SK-N-SH treated with all-trans-retinoic acid at 6 μM for 48 hours (cell line): ENCODE results near the gene CAMK4.

Experiments
- ATAC-seq: fragments of 200-7000 bp; cut with Tn5 transposase; 3 replicates; pipeline ENCODE4 v1.9.1; 2020; ENCODE audit warnings: mild to moderate bottlenecking, moderate library complexity
- ARNTL ChIP-seq: fragments of 450-650 bp; formaldehyde crosslinking; IDR thresholded peaks from 2 replicates; pipeline ENCODE4 v1.5.0; 2020; ENCODE audit warnings: low read depth, mild to moderate bottlenecking, moderate library complexity, borderline replicate concordance
- BACH2 ChIP-seq: fragments of 250-450 bp; sonication (Bioruptor Pico); IDR thresholded peaks from 2 replicates; pipeline ENCODE4 v1.9.0; 2021; ENCODE audit warnings: mild to moderate bottlenecking, borderline replicate concordance
- CSDC2 ChIP-seq: fragments of 250-450 bp; sonication (Bioruptor Pico); IDR thresholded peaks from 2 replicates; pipeline ENCODE4 v1.5.0; 2020; ENCODE audit warnings: mild to moderate bottlenecking, moderate library complexity
- CSRNP3 ChIP-seq: fragments of 250-450 bp; sonication (Bioruptor Pico); IDR thresholded peaks from 2 replicates; pipeline ENCODE4 v1.5.1; 2021; ENCODE audit warnings: mild to moderate bottlenecking, moderate library complexity
- GLIS3 ChIP-seq: fragments of 250-450 bp; sonication (Bioruptor Pico); IDR thresholded peaks from 2 replicates; pipeline ENCODE4 v1.5.0; 2020; ENCODE audit warnings: mild to moderate bottlenecking, moderate library complexity
- ISL1 ChIP-seq: fragments of 250-450 bp; sonication (Bioruptor Pico); IDR thresholded peaks from 2 replicates; pipeline ENCODE4 v2.1.2; 2022; ENCODE audit warnings: mild to moderate bottlenecking, moderate library complexity
- OSR1 ChIP-seq: fragments of 250-450 bp; sonication (Bioruptor Pico); IDR thresholded peaks from 2 replicates; pipeline ENCODE4 v1.8.0; 2022; ENCODE audit warnings: moderate library complexity, mild to moderate bottlenecking, inconsistent platforms
- PATZ1 ChIP-seq: fragments of 250-450 bp; sonication (Bioruptor Pico); IDR thresholded peaks from 2 replicates; pipeline ENCODE4 v1.8.0; 2020; ENCODE audit warnings: mild to moderate bottlenecking, moderate library complexity, borderline replicate concordance
- POU6F1 ChIP-seq: fragments of 250-450 bp; sonication (Bioruptor Pico); IDR thresholded peaks from 2 replicates; pipeline ENCODE4 v1.8.0; 2021; ENCODE audit warnings: low read depth, mild to moderate bottlenecking, moderate library complexity, borderline replicate concordance
- PPARA ChIP-seq: fragments of 250-450 bp; sonication (Bioruptor Pico); IDR thresholded peaks from 2 replicates; pipeline ENCODE4 v1.5.0; 2020; ENCODE audit warnings: mild to moderate bottlenecking, borderline replicate concordance
- SNAI2 ChIP-seq: fragments of 250-450 bp; sonication (Bioruptor Pico); IDR thresholded peaks from 2 replicates; pipeline ENCODE4 v1.5.0; 2020; ENCODE audit warnings: mild to moderate bottlenecking, moderate library complexity
- TCF4 ChIP-seq: fragments of 250-450 bp; sonication (Bioruptor Pico); IDR thresholded peaks from 2 replicates; pipeline ENCODE4 v1.8.0; 2021; ENCODE audit warnings: mild to moderate bottlenecking, moderate library complexity, borderline replicate concordance
- TSHZ2 ChIP-seq: fragments of 250-450 bp; sonication (Bioruptor Pico); IDR thresholded peaks from 2 replicates; pipeline ENCODE4 v1.5.0; 2020; ENCODE audit warnings: mild to moderate bottlenecking, moderate library complexity
- ZC3H10 ChIP-seq: fragments of 250-450 bp; sonication (Bioruptor Pico); IDR thresholded peaks from 2 replicates; pipeline ENCODE4 v1.5.1; 2021; ENCODE audit warnings: mild to moderate bottlenecking, moderate library complexity
- ZFP3 ChIP-seq: fragments of 250-450 bp; sonication (Bioruptor Pico); IDR thresholded peaks from 2 replicates; pipeline ENCODE4 v1.5.0; 2020; ENCODE audit warnings: mild to moderate bottlenecking, moderate library complexity
- ZFP30 ChIP-seq: fragments of 450-650 bp; formaldehyde crosslinking; IDR thresholded peaks from 2 replicates; pipeline ENCODE4 v1.5.0; 2022; ENCODE audit warnings: mild to moderate bottlenecking, moderate library complexity
- ZNF565 ChIP-seq: fragments of 450-650 bp; formaldehyde crosslinking; conservative IDR thresholded peaks from 2 replicates; pipeline ENCODE4 v1.5.0; 2020; ENCODE audit warnings: low read depth, mild to moderate bottlenecking, moderate library complexity
- ZNF70 ChIP-seq: fragments of 450-650 bp; formaldehyde crosslinking; IDR thresholded peaks from 2 replicates; pipeline ENCODE4 v1.5.0; 2020; ENCODE audit warnings: mild to moderate bottlenecking, moderate library complexity
- ZNF8 ChIP-seq: fragments of 450-650 bp; formaldehyde crosslinking; IDR thresholded peaks from 2 replicates; pipeline ENCODE4 v1.5.0; 2020; ENCODE audit warnings: mild to moderate bottlenecking, moderate library complexity

Gene CAMK4

GRCh38 chr5:111295649-111296048 lies 71.5 kb downstream of the CAMK4 start:
- TF ChIP-seq ZNF565 (CRISPR knock-in tag) (no peak), ZFP30 (CRISPR knock-in tag) (no peak), CSDC2 (CRISPR knock-in tag) (no peak), ARNTL (CRISPR knock-in tag) (no peak), GLIS3 (CRISPR knock-in tag) (no peak), CSRNP3 (CRISPR knock-in tag) (no peak), SNAI2 (CRISPR knock-in tag) (no peak), TSHZ2 (no peak), ZC3H10 (CRISPR knock-in tag) (no peak), ISL1 (CRISPR knock-in tag) (no peak), POU6F1 (CRISPR knock-in tag) (no peak), ZNF70 (CRISPR knock-in tag) (no peak), PPARA (no peak), ZFP3 (CRISPR knock-in tag) (no peak), BACH2 (CRISPR knock-in tag) (no peak), OSR1 (CRISPR knock-in tag) (no peak), ZNF8 (CRISPR knock-in tag) (no peak)
- no peak for ATAC-seq

GRCh38 chr5:111296570-111296969 lies 72.4 kb downstream of the CAMK4 start:
- no peak for ATAC-seq
- TF ChIP-seq SNAI2 (CRISPR knock-in tag) (no peak), TCF4 (CRISPR knock-in tag) (0 out of 2 replicates have a peak, but pooled peaks have one; percentile 13)

- no peak for ATAC-seq
Measured at GRCh38 chr5:111299067-111299481, 74.9 kb downstream of the CAMK4 start.

GRCh38 chr5:111299831-111300432 lies 75.7 kb downstream of the CAMK4 start:
- TF ChIP-seq ZC3H10 (CRISPR knock-in tag) (no peak), ZFP30 (CRISPR knock-in tag) (no peak), POU6F1 (CRISPR knock-in tag) (no peak), TSHZ2 (no peak), ZNF565 (CRISPR knock-in tag) (no peak), ARNTL (CRISPR knock-in tag) (no peak), CSRNP3 (CRISPR knock-in tag) (no peak), CSDC2 (CRISPR knock-in tag) (no peak), PATZ1 (CRISPR knock-in tag) (no peak)
- no peak for ATAC-seq

More at GRCh38 chr5:111299067-111299481, 74.9 kb downstream of the CAMK4 start:
- TF ChIP-seq ISL1 (CRISPR knock-in tag) (no peak), ZFP3 (CRISPR knock-in tag) (no peak), GLIS3 (CRISPR knock-in tag) (no peak), OSR1 (CRISPR knock-in tag) (no peak), TCF4 (CRISPR knock-in tag) (no peak), ZC3H10 (CRISPR knock-in tag) (no peak), PPARA (no peak)
